Keratinocyte (primary cell): ENCODE results near the gene SIN3A.

Source experiments
- CTCF ChIP-seq, 3 experiments: IDR thresholded peaks in 1 of 3; conservative IDR thresholded peaks in 1 of 3; optimal IDR thresholded peaks in 1 of 3; 2 replicates in 2 of 3; 3 replicates in 1 of 3; pipeline versions ENCODE3 to v1.5.1; 2011; ENCODE audit warnings: low read length in 3 of 3, mild to moderate bottlenecking in 3 of 3, moderate library complexity in 2 of 3, control low read depth in 1 of 3, inconsistent platforms in 1 of 3; ENCODE audit not compliant: insufficient read depth in 2 of 3; ENCODE audit errors: extremely low read depth in 1 of 3
- EZH2 ChIP-seq: IDR thresholded peaks from one replicate; pipeline ENCODE4 v1.6.1; 2012; ENCODE audit warnings: inconsistent platforms, mild to moderate bottlenecking, low read length, moderate library complexity

DNA sequence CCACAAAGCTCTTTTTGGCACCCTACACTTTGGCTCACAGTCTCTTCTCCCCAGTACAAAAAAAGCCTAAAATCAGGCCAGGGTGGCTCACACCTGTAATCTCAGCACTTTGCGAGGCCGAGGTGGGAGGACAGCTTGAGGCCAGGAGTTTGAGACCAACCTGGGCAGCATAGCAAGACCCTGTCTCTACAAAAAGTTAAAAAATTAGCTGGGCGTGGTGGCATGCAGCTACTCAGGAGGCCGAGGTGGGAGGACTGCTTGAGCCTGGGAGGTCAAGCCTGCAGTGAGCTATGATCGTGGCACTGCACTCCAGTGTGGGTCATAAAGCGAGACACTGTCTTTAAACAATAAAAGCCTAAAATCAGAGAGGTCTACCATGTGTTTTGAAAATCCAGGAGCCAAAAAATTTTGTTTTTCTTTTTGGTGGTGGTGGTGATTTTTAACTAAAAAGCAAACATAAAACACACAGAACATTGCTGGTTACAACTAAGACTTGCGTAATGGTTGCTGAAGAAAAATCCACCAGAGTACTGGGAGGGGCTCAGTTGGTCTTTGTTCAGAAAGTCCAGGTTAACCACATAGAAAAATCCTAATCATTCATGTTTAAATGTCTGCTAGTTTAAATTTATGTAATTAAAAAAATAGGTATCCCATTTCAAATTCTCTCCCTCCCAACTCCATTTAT is 81.5 kb downstream of the SIN3A start:
- TF ChIP-seq EZH2 (no peak), CTCF (optimal IDR thresholded peaks at IDR 0.05 in 1 of 3, IDR thresholded peaks at IDR 0.05 in 1 of 3, conservative IDR thresholded peaks at IDR 0.05 in 1 of 3; ENCODE audit: extremely low read depth in 1 of 3, insufficient read depth in 2 of 3, low read length in 3 of 3) (no peak)
